ENCODE measurements around the gene CTPS2.

GRCh38 chrX:16666541-16666940 is 45.9 kb downstream of the CTPS2 start:
- TF ChIP-seq EZH2 (IDR thresholded peaks at IDR 0.05; ENCODE audit: low read length, unreplicated experiment) (no peak), CTCF (conservative IDR thresholded peaks at IDR 0.05; ENCODE audit: low read depth, low read length) (no peak), EZH2phosphoT487 (IDR thresholded peaks at IDR 0.05; ENCODE audit: borderline replicate concordance, low read length) (no peak)
